Measurements from ENCODE around the gene SPAG9. TPM values are rescaled to one million over a fixed set of nuclear protein-coding genes. Genes with fewer than 3 reads are reported as not detected.

SPAG9 gene
- 100 to 1,000 TPM in 1 of 3 donors, 10 to 100 TPM in 2; 89.7 to 108 (median 99.1) TPM for polyA plus RNA-seq (ENCODE audit: insufficient read length in 3 of 3)

DNA sequence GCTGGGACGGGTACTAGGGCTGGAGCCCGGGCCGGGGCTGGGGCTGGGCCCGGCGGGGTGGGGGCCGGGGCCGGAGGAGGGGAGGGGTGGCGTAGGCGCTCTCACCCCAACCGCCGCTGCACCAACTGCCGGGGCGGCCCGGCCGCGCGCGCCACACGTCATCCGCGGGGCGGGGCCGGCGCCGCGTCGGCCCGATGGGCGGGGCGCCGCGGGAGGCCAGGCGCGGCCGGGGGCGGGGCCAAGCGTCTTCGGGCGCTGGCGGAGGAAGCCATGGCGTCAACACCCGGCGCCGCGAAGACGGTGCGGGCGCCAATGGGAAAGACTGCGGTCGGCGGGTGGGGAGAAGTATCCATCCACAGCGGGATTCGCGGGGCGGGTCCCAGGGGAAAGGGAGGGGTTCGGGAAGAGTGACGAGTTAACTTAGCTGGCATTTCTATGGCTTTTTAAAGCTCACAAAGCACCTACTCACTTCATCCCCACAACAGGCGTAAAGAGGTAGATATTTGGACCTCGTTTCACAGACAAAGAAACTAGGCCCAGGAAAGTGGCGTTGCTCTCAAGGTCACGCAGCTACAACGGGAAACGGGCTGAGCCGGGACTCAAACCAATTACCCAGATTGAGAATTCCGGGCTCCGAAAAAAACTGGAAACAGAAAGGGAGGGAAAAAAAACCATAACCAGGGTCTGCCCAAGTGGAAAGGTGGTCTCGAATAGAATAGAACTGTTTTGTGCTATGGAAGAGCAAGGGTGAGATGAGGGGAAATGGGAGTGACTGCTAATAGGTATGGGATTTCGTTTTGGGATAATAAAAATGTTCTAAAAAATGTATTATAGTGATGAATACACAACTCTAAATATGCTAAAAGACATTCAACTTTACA lies at the start of gene SPAG9:
TSS of gene SPAG9 (minus strand) at position 130 of the 881 bp plus-strand sequence. CDS start 212 bp downstream, outside the sequence.
- peak; percentile 87 to 91 (median 89) for DNase-seq (ENCODE audit: low read depth in 3 of 3, low spot score in 2 of 3)

- DNase-seq (ENCODE audit: low read depth in 3 of 3, low spot score in 2 of 3): no peak
Measured at GRCh38 chr17:51169340-51169739, 48.7 kb upstream of the SPAG9 start.

DNA sequence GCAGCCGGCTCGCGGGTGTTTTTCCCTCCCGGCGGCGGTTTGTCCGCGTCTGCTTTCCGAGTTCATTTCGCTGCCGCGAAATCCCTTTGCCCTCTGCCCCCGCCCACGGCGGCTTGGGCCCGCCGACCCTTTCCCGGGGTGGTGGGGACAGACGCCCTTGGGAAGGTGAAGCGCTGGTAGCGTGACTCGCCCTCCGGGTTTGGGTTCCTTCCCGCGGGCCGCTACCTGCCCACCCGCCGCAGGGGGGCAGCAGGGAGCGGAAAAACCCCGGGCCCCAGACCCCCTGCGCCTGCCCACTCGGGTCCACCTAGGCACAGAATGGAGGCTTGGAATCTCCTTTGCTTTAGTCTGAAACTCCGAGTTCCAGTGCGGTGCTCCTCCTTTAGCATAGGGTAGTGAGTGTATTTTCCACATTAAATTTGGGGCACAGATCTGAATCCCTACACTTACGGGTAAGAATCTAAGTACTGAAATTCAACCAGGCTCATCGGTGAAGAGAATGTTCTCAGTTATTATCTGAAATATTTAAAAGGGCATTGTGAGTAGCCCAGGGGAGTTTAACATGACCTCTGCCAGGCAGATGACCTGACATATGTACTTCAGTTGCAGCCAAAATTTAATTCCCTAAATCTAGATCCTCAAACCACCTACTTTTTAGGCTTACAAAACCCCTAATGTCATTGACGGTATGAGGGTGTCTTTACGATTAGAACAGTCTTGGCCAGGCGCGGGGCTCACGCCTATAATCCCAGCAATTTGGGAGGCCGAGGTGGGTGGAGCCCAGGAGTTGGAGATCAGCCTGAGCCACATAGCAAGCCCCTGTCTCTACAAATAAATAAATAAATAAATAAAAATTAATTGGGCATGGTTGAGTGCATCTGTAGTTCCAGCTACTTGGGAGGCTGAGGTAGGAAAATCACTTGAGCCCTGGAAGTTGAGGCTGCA lies 46.6 kb upstream of the SPAG9 start:
- DNase-seq (ENCODE audit: low read depth in 3 of 3, low spot score in 2 of 3): no peak

DNA sequence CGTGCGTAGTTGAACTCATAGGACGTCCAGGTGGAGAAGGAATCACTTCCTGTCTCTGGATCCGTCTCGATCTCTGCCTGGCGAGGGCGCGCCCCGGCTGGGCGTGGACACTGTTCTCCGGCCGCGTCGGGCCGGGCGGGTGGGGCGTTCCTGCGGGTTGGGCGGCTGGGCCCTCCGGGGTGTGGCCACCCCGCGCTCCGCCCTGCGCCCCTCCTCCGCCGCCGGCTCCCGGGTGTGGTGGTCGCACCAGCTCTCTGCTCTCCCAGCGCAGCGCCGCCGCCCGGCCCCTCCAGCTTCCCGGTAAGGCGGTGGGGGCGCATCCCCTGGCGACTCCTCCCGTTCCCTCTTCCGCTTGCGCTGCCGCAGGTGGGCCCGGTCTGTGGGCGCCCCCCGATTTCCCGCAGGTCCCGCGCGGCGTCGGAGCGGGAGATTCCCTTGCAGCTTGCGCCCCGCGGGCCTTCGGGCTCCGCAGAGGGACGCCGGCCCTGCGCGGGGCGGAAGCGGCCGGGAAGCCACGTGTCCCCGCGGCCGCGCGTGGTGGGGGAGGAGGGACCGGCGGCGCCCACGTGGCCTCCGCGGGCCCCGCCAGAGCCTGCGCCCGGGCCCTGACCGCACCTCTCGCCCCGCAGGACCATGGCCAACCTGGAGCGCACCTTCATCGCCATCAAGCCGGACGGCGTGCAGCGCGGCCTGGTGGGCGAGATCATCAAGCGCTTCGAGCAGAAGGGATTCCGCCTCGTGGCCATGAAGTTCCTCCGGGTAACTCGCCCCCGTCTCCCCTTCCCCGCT lies 45.7 kb upstream of the SPAG9 start, which contains the start of gene NME2:
TSS of gene NME2 (plus strand) at position 214 of the 789 bp plus-strand sequence. CDS start at position 634, 420 bp downstream.
- peak in 1 of 3 donors; percentile 69 for DNase-seq (ENCODE audit: low read depth in 3 of 3, low spot score in 2 of 3)

DNA sequence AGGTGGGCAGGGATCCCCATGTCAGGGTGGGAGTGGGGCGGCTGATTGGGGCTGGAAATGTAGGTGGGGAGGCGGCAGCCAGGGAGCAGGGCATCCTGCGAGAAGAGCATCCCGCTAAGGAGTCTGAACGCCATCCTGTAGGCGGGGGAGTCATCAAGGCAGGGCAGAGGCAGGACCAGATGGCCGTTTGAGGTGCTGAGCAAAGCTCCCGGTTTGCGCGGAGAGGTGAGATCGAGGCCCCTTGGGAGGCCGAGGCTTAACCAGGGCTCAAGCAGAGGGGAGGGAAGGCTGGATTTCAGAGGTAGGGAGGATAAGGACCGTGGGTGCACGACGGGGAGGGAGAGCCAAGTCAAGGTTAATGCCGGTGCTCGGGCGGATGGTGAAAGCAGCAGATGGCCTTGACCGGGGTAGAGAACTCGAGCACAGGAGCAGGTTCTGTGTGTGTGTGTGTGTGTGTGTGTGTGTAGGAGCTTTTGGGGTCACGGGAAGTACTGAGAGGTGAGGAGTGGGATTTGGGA lies 45.1 kb upstream of the SPAG9 start:
- DNase-seq (ENCODE audit: low read depth in 3 of 3, low spot score in 2 of 3): no peak

DNA sequence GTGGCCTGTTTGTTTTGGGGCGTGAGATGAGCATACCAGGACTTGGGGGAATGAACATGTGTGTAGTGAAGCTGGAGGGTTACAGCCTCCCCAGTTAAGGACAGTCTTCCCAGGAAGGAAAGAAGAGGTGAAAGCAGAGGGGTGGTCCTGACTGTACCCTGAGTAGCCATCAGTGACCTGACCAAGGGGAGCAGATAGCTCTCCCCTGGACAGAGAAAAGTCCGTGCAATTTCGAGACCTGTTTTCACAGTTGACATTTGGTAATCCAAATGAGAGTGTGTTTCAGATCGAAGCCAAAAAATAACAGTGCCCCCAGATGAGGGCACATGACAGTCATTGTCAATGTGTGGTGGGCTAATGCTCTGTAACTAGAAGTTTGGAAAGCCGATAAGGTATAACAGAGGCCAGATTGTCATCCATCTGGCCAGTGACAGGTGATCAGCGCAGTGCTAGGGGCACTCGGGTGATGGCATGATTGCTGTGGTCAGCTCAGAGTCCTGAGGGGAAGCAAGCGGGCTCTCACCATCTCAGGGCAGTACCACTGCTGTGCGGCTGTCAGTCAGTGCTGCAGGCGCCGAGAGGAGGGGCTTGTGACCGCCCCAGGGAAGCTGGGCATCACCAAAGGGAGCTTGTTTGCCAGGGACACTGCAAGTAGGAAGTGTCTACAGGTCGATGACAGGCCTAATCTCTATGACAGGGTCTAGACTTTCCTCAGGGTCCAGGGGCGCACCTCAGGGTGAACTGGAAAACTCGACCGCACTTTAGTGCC lies 44.4 kb upstream of the SPAG9 start:
- no peak for DNase-seq (ENCODE audit: low read depth in 3 of 3, low spot score in 2 of 3)

GRCh38 chr17:51161541-51161940 lies 40.9 kb upstream of the SPAG9 start:
- no peak for DNase-seq (ENCODE audit: low read depth in 3 of 3, low spot score in 2 of 3)

GRCh38 chr17:51159604-51160003 lies 38.9 kb upstream of the SPAG9 start:
- DNase-seq (ENCODE audit: low read depth in 3 of 3, low spot score in 2 of 3): no peak

DNA sequence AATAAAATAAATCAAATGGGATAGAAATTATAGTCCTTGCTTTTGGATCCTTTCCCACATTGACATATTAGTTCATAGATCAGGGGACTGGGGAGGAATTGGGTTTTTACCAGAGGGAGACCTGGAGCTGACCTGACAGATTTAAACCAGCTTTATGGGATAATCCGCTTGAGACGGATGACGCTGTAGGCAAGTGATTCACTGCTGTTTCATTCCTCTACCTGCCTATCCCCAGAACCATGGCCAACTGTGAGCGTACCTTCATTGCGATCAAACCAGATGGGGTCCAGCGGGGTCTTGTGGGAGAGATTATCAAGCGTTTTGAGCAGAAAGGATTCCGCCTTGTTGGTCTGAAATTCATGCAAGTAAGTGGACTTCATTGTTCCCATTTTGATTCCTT lies 34.7 kb upstream of the SPAG9 start:
- DNase-seq (ENCODE audit: low read depth in 3 of 3, low spot score in 2 of 3): no peak

DNA sequence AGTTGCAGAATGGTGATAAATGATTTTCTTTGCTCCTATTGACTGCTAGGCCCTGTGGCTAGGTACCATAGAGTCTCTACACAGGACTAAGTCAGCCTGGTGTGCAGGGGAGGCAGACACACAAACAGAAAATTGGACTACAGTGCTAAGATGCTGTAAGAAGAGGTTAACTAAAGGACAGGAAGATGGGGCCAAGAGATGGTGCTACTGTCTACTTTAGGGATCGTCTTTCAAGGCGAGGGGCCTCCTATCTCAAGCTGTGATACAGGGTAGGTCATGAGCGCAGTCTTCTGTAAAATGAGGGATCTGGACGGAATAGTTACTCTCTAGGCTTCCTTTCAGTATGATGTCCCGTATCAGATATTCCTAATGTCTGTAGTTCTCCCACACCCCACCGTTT lies 33.5 kb upstream of the SPAG9 start:
- no peak for DNase-seq (ENCODE audit: low read depth in 3 of 3, low spot score in 2 of 3)

GRCh38 chr17:51153210-51154072 lies 32.8 kb upstream of the SPAG9 start, which contains the start of gene NME1:
Gene NME1 (plus strand): TSS chr17:51153559. CDS start chr17:51155655, 2,096 bp downstream.
- peak; percentile 97 to 99 (median 98) for DNase-seq (ENCODE audit: low read depth in 3 of 3, low spot score in 2 of 3)

DNA sequence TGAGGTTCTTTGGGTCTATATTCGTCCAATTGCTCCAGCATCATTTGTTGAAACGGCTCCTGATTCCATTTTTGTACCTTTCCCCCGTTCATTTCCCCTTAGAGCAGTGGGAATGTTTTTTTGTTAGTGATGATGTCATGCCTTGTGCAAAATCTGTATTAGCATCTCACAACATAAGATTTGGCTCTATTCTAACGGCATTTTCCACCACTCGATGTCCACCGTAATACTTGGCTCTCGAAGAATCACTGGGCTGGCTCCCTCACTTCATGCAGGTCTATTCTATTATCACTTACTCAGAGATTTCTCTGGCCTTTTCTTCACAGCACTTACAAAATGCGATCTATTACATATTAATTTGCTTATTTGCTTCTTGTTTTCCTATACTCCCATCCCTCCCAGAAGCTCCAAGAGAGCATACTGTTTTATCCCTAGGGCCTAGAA lies 32.1 kb upstream of the SPAG9 start:
- no peak for DNase-seq (ENCODE audit: low read depth in 3 of 3, low spot score in 2 of 3)

- DNase-seq (ENCODE audit: low read depth in 3 of 3, low spot score in 2 of 3): no peak
Measured at GRCh38 chr17:51150932-51151331, 30.3 kb upstream of the SPAG9 start.

DNA sequence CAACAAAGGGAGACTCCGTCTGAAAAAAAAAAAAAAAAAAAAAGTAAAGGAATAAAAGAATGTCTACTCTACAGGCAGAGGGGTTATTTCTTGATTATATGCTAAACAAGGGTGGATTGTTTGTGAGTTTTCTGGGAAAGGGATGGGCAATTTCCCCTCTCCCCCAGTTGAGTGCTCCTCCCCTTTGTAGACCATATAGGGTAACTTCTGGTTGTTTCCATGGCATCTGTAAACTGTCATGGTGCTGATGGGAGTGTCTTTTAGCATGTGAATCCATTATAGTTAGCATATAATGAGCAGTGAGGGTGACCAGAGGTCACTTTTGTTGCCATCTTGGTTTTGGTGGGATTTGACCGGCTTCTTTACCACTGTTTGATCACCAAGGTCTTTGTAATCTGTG lies 28.5 kb upstream of the SPAG9 start:
- DNase-seq (ENCODE audit: low read depth in 3 of 3, low spot score in 2 of 3): no peak

- DNase-seq (ENCODE audit: low read depth in 3 of 3, low spot score in 2 of 3): no peak
Measured at GRCh38 chr17:51147650-51148049, 27.0 kb upstream of the SPAG9 start.

- DNase-seq (ENCODE audit: low read depth in 3 of 3, low spot score in 2 of 3): no peak
Measured at GRCh38 chr17:51144266-51145022, 23.8 kb upstream of the SPAG9 start.

- no peak for DNase-seq (ENCODE audit: low read depth in 3 of 3, low spot score in 2 of 3)
Measured at GRCh38 chr17:51142597-51142996, 21.9 kb upstream of the SPAG9 start.

All from right renal cortex interstitium (tissue), 3 donors.